GM18502 (cell line): ENCODE data around the gene NEGR1.

Source experiments
- ATAC-seq: cut with Tn5 transposase; IDR thresholded peaks from one replicate; pipeline ENCODE4 v1.9.1; 2021; ENCODE audit warnings: mild to moderate bottlenecking; ENCODE audit not compliant: unreplicated experiment, poor library complexity

Gene NEGR1

GRCh38 chr1:72282271-72283021 lies at the start of gene NEGR1:
Gene NEGR1, minus strand, starts transcription at chr1:72282539.
- ATAC-seq = peak; percentile 79

- no peak for ATAC-seq
Measured at GRCh38 chr1:72326494-72326893, 44.2 kb upstream of the NEGR1 start.

- no peak for ATAC-seq
Measured at GRCh38 chr1:72324451-72324850, 42.1 kb upstream of the NEGR1 start.

DNA sequence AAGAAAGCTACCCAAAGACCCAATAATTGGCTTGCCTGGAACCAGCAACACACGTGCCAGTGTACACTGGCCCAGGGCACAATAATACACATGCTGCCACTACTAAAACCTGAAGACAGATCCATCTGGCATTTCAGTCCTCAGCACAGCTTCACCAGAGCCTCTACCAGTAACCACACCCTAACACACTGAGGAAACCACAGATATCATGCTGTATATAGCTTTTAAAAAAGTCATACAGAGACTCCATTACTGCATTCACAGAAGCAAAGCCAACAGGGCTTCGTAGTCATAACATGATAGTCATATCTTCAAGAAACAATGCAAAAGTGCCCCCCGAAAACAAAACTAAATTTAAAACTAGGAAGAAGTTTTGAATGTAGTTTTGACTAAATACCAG lies 40.6 kb upstream of the NEGR1 start:
- ATAC-seq = peak; percentile 67

DNA sequence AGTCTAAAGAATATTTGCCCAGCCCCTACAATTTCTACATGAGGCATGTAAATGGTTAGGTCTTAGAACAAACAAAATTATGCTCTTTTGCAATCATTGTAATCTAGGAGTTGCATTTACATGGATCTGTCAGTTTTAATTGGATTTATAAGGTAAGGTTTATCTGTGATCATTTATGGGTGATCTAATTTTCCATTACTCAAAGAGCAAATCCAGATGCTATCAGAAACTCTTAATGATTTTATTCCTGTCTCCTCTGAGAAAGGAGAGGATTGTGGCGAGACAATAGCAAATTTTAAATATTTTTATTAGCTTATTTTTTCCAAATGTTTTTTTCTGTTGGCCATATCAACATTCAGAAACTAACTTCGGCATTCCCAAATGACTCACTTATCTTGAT lies 14.2 kb upstream of the NEGR1 start:
- no peak for ATAC-seq

DNA sequence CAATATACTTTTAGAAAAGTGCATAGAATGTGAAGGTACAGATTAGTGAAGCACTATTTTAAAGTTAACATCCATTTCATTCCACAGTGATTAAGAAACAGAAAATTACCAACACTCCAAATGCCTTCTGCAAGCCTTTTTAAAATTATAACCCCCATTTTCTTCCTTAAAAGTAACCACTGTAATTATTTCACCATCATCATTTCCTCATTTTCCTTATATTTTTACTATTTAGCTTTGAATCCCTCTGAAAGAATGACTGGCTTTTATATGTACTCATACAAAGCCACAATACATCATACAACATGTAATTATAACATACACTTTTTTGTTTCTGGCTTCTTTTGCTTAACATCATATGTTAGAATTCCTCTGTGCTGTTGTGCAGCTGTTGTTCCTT lies 6.5 kb upstream of the NEGR1 start:
- ATAC-seq = no peak

DNA sequence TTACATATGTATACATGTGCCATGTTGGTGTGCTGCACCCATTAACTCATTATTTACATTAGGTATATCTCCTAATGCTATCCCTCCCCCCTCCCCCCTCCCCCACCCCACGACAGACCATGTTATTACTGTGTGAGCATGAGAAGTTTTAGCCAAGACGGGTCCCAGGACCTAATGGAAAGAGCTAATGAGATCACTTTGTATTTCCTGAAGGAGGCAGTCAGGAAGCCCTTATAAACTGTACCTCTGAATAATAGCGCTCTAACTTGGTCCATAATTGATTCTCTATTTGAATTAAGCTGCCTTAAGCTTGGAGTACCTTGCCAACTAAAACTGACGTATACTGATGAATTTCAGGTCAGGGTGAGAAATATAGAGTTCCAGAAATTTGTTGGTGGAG lies 4.1 kb upstream of the NEGR1 start:
- no peak for ATAC-seq

DNA sequence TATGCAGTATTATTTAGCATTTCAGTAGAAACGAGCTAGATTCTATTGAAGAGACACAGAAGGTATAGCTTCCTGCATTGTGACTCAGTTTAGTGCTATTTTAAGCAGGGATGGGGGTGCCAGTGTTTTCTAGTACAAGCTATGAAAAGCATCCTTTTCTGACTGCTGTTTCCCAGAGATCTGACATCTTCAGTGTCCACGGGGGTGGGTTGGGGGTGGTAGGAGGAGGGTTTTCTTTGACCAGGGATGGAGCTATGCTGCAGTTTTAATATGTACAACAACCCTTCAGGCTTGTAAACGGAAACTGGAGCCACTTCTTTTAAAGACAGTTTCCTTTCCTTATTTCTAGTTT lies 2.7 kb upstream of the NEGR1 start:
- no peak for ATAC-seq

DNA sequence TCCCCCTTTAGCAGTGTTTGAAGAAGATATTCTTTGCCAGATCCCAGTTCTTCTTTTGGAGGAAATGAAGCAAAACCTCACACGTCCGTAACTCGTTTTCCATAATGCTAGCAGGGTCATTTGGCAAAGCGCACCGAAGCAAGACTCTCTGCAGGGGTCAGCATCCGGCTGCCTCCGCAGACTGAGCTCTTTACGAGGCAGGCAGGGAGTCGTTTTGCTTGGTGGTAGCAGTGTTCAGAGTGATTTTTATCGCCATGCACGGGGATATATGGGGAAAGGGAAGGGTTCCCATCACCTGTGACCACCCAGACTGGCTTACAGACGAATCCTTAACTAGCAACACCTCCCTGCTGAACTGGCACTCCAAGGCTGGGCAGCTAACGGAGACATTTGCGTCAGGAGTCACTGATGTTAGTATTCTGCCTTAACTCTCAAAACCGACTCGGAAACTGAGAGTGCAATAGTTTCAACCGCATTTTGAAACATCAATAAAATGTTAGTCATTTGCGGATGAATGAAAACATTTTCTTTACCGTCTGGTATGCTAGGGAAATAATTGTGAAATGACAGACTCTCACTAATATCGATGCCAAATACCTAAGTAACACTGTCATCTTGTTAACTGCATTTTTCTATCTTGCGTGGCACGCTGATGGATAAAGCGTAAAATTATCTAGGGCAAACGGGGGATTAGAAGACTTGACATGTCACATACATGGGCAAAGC lies 2.2 kb upstream of the NEGR1 start:
- peak; percentile 74 for ATAC-seq

DNA sequence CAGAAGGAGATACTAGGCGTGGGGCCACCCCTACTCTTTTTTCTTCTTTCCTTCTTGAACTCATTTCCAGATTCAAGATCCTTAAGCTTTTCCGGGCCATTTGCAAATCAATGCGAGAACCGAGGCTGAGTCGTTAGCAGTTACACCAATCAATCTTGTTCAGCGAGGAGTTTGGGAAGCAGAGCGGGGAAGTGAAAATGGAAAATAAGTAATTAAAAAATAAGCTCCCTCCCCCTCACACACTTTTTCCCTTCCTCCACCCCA lies 1.7 kb upstream of the NEGR1 start:
- no peak for ATAC-seq

DNA sequence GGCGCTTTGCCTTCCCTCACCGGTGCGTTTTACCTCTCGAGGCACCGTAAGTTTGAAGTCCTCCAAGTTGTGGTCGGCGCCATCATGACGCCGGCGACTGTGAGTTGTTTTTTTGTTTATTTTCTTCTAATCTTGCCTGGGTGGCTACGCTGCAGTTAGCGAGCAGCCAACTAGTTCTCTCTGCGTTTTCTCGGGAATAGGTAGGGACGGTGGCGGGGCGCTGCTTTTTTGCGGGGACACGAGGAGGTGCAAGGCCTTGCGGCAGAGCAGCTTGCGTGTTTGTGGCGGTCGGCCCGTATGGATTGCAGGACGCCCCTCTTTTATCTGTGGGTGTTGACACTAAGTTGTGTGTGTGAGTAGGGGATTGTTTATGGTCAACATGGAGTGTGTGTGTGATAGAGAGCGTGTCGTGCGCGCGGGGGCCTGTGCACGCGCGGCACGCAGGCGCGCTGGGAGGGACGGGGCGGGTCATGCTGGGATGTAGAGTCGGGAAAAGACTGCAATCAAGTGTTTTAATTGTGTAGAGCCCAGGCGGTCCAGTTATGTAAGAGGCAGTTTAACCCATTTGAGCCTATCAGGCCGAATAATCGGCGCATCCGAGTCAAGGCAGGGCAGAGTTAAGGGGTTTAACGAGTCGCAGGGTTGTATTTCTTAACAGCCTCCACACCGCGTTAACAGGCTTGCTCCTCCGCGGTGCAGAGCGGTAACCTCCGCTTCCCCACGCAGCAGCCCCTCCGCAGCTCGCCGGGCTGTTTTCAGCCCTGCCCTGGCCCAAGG lies 1.2 kb upstream of the NEGR1 start:
- no peak for ATAC-seq

DNA sequence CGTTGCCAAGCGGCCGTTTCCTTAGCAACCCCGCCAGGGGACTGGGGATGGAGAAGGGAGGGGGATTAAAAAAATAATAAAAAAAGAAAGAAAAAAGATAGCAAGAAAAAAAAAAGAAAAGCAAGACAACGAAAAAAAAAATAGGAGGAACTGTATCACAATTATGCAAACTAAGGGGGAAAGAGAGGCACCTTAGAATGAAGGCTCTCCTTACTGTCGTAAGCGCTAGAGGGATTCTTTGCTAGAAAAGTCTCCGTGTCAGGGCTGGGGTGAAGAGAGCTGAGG lies 625 bp upstream of the NEGR1 start:
- no peak for ATAC-seq

DNA sequence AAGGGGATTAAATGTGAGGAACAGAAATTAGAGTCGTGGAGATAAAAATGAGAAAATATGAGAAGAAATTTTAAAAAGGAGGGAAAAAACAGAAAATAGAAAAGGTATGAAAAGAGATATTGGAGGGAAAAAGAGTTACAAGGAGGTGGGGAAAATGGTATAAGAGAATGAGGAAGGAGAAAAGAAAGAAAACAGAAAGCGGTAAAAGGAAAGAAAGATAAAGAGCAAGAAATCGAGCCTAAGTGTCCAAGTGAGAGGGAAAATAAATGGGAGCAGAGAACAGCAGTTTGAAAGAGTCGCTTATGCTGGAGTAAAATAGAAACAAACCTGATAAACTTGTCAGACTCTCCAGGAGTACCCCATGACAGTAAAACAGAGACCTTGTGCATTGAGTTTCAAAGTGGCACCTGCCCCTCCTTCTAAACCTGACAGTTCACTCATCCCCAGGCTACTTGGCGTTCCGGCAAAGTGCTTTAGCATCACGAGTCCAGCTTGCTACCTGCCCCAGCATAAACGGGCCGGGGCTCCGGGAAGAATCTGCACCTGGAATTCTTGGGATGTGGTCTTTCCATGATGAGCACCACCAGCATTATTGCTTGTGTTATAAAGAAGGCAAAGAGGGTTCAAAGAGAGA lies 585 bp downstream of the NEGR1 start:
- no peak for ATAC-seq

DNA sequence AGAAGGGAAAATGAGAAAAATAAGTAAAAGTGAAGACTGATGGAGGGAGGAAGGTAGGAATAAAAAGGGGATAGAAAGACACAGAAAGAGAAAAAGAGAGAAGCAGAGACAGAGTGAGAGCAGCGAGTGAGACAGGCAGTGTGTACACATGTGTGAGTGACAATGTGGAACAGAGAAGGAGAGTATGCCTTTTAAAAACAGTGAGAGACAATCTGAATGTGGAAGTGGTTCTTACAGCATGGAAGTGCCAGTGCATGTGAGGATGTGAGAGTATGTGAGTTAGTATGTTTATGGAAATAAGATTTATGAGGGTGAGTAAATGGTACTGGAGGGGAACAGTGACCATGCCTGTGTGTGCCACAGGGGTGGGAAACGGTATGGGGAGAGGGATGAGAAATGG lies 1.2 kb downstream of the NEGR1 start:
- no peak for ATAC-seq

- no peak for ATAC-seq
Measured at GRCh38 chr1:72280711-72281110, 1.6 kb downstream of the NEGR1 start.

GRCh38 chr1:72280131-72280530 lies 2.2 kb downstream of the NEGR1 start:
- ATAC-seq = no peak

DNA sequence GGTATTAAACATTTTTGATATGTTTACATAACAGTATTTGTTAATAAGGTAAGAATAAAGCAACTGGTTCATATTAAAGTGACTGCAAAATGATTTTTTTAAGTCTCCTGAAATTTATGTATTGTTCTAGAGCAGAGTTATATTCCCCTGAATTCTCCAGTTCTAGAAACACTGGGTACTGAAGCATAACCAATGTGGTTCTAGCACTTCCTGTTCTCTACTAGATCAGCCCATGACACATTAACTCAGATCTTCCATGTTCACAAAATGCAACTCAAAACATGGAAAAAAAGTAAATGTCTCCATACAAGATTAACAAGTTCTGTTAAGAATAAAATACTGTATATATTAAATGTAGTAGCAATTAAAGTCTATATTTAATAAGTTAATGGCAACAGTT lies 3.9 kb downstream of the NEGR1 start:
- ATAC-seq = no peak

DNA sequence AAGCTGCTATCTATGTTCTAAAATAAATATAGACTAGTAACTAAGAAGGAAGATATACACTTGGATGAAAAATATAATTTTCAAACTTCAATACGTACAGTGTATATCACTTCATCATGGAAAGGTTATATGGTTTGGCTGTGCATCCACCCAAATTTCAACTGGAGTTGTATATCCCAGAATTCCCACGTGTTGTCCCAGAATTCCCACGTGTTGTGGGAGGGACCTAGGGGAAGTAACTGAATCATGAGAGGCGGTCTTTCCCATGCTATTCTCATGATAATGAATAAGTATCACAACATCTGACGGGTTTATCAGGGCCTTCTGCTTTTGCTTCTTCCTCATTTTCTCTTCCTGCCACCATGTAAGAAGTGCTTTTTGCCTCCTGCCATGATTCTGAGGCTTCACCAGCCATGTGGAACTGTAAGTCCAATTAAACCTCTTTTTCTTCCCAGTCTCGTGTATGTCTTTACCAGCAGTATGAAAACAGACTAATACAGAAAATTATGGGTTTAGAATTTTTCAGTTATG lies 10.7 kb downstream of the NEGR1 start:
- no peak for ATAC-seq

DNA sequence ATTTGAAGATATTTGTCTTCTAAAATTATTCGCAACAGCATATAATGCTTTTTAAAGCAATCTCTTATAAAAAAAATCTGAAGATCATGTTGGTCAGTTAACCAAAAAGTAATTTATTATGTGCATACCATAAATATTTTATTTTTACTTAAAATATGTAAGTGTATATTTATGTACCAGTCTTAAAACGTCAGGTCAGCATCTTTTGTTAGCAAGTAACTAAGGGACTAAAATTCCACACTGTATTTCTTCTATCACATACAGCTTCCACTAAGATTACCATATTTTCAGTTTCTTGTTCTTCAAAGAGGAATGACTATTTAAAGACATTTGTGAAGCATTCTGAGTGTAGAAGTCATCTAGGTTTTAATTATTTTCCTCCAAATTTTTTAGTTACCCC lies 19.6 kb downstream of the NEGR1 start:
- no peak for ATAC-seq

DNA sequence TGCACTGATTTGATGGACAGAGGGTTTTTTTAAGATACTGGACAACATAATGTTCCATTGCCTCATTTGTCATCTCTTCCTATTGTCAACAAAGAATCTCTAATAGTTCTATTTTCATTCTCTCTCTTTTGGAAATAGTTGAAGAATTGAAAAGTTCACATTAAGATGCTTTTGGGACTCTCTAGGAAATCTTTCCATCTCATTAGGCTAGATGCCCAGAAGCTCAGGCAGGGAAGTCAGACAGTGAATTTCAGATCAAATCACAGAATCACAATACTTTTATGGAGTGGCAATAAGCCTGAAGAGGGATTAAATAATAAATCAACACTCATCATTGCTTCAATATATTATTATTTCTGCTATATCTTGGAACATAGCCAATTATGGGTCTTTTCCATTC lies 29.2 kb downstream of the NEGR1 start:
- ATAC-seq = no peak

DNA sequence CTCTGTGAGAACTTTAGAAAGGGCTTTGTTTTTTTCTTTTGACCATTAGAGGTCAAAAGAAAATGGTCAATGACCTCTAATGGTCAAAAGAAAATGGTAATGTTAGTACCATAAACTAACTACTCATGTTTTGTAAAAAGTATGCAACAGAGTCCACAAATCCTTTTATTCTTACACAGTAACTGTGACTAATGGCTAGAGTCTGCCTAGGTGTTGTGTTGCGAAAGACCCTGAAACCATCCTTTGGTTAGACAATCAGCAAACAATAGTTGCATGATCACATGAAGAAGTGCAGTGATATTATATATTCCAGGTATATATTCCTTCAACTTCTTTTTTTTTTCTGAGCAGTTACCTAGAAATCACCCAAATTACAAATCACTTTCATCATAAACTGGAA lies 40.9 kb downstream of the NEGR1 start:
- no peak for ATAC-seq
